NCI-H460 (cell line): Measurements from ENCODE around the gene TJP3. TPM values are rescaled to one million over a fixed set of nuclear protein-coding genes. Genes with fewer than 3 reads are reported as not detected.
"Not testable (repeated sequence)": the region's sequence is repeated elsewhere in the genome, so short reads cannot be mapped to it uniquely, and the experiment has no call there.

Source experiments
- DNase-seq: peaks from one replicate; pipeline ENCODE4 v3.0.0-alpha.2; 2016; ENCODE audit warnings: low read depth; ENCODE audit errors: extremely low read depth
- total RNA-seq: library from RNA; depleted of rRNA; stranded (reverse); fragments of >200 nt; shearing (Covaris generic); gene quantifications from 2 replicates; pipeline ENCODE4 v1.2.3, GENCODE V29; 2014

TJP3 gene
- total RNA-seq, 1 experiment from 2014 or later = 0.69 TPM

DNA sequence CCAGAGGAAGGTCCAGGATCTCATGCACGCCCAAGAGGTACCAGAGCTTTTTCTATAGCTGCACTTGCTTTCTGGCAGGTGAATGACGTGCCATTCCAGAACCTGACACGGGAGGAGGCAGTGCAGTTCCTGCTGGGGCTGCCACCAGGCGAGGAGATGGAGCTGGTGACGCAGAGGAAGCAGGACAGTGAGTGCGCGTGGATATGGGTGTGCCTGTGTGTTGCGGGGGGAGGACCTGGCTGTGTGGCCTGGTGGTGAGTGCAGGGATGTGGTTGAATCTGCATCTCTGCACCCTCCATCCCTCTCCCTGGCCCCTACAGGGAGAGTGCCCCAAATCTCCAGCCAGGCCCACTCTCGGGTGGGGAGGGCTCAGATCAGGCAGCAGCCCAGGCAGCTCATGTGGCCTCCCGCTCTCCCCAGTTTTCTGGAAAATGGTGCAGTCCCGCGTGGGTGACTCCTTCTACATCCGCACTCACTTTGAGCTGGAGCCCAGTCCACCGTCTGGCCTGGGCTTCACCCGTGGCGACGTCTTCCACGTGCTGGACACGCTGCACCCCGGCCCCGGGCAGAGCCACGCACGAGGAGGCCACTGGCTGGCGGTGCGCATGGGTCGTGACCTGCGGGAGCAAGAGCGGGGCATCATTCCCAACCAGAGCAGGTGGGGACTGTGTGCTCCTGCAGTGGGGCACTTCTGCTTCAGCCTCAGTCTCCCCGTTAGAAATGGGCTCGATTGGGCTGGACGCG, 30.5 kb downstream of the TJP3 start:
- no peak for DNase-seq

DNA sequence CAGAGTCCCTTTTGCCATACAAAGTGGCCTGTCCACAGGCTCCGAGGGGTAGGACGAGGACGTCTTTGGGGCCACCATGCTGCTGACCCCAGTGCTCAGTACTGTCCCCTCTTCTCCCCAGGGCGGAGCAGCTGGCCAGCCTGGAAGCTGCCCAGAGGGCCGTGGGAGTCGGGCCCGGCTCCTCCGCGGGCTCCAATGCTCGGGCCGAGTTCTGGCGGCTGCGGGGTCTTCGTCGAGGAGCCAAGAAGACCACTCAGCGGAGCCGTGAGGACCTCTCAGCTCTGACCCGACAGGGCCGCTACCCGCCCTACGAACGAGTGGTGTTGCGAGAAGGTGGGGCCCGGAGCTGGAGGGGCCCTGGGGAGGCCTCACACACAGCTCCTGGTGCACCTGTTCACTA, 32.2 kb downstream of the TJP3 start:
- no peak for DNase-seq

DNA sequence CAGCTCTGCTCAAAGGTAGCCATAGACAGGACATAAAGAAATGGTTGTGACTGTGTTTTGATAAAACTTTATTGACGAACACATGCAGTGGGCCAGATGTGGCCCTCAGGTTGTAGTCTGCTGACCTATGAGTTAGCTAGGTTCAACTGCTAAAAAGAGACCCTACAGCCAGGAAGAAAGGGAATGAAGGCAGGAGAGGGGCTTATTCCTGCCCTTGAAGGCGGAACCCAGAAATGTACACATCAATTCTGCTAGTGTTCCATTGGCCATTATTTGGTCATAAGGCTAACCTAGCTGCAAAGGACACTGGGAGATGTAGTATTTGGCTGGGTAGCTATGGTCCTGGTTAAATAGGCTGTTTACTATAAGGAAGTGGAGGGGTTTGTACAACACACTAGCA, 35.3 kb downstream of the TJP3 start:
- DNase-seq = no peak

DNA sequence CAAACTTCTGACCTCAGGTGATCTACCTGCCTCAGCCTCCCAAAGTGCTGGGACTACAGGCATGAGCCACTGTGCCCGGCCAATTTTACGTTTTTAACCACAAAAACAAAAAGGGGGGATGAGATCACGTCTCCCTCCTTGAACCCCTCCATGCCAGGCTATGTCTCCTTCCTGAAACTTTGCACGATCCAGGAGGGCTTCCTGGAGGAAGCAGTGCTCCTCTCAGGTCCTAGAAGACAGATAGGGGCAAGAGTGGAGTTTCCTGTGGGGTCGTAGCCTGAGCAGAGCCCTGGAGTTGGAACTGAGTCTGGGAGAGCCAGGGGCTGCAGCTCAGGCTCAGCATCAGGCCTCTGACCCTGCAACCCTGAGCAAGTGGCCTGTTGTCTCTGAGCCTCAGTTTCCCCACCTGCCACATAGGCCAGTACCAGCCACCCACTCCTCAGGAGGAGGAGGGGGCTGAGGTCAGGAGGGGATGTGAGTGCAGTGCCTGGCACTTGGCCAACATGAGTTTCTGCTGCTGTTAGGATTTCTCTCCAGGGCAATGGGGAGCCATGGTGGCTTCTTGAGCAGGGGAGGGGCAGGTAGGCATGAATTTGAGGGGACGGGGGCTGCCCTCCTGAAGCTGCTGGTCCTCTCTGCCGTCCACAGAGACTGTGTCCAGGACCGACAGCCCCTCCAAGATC, 37.3 kb downstream of the TJP3 start:
- DNase-seq = no peak

DNA sequence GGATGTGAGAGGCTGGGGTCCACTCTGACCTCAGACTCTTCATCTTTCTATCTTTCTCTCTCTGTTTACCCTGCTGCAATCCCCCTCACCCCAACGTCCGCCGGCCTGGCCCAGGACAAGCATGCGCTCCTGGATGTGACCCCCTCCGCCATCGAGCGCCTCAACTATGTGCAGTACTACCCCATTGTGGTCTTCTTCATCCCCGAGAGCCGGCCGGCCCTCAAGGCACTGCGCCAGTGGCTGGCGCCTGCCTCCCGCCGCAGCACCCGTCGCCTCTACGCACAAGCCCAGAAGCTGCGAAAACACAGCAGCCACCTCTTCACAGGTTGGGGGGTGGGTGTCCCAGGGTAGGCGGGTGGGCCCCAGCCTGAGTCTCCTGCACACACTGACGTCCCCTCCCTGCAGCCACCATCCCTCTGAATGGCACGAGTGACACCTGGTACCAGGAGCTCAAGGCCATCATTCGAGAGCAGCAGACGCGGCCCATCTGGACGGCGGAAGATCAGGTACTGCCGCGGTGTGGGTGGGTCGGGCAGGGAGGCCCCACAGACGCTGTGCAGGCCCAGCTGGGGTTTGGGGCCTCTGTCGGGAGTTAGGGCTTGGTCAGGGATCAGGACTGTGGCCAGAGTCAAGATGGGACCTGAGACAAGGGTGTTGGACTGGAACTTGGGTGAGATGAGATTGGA, 38.3 kb downstream of the TJP3 start:
- DNase-seq = no peak

DNA sequence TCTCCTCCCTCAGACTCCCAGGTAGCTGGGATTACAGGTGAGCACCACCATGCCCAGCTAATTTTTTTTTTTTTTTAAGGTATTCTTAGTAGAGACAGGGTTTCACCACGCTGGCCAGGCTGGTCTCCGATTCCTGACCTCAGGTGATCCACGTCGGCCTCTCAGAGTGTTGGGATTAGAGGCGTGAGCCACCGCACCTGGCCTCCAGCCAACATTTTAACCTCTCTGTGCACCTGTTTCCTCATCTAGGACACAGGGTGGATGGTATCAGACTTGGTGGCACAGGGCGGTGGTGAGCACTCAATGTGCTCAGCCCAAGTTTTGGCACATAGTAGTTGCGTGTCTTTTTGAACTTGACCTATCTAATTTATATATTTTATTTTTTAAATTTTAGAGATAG, 40.8 kb downstream of the TJP3 start:
- DNase-seq = no peak

DNA sequence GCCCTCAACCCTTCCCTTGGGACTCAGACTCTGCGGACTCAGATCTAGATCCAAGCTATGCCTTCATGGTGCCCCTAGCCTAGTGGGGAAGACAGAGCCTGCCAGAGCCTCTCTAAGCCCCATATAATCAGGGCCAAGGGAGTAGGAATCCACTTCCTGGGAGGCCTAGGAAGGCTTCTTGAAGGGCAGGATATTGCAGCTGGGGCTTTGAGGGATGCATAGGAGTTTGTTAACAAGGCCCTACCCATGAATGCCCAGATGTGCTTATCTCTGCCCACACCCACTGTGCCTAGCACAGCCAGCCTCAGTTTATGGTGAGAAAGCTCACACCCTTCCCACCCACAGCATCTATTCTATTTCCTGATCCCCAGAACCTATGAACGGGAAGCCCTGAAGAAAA, 42.0 kb downstream of the TJP3 start:
- DNase-seq = no peak

DNA sequence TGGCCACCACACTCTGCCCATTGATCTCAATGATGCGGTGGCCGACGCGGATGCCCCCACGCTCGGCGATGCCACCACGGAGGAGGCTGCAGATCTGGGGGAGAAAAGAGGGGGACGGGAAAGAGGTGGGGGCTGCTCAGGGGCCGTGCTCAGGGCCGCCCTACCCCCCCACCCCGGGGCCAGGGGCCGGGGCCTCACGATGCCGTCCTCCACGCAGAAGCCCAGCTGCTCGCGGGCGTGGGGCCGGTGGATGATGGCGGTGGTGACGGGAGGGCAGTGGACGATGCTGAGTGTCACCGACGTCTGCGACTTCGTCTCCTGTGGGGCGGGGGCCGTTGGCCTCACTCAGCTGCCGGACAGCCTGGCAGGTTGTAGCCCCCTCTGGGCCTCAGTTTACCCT, 43.1 kb downstream of the TJP3 start:
- no peak for DNase-seq

DNA sequence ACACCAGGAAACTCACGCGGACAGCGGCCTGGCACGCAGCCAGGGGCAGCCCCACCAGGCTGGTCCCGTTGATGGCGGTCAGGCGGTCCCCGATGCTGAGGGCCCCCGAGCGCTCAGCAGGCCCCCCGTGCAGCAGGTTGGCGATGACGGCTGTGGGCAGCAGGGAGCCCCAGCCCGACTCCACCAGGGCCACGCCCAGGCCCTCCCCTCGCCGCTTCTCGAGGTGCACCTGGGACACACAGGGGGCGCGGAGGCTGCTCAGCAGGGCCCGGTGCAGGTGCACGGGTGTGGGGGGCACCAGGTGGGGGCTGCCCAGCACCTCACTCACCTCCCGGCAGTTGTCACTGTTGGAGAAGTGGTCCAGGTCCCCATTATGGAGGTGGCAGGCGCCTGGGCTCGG, 44.3 kb downstream of the TJP3 start:
- no peak for DNase-seq

DNA sequence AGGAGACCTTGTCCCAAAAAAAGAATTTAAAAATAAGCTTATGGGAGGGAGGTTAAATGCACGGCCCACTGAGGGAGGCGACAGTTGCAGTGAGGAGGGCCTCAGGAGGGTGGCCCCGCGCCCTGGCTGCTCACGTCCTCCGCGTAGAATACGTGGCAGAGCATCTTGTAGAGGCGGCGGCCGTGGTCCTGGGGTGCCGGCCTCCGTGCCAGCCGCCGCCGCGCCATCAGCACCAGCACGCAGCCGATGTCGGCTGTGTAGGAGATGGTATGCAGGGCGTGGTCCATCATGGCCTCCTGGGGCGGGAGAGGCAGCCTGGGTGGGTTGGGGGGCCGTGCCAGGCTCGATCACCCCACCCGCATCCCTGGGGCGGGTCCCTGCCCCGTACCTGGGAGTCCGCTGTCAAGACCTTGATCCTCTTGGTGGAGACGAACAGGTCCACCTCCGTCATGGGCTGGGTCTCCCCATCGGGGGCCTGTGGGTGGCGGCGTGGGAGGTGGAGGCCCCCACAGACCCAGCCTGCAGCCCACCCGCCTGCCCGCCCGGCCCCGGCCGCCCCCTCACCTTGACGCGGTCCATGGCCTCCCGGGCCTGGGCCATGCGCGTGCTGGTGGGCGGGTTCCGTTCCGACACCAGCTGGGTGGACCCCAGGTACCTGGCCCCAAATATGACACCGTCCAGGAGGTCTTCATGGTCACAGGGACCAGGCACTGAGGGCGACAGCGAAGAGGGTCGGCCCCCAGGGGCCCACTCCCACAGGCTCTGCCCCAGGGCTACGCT, 45.6 kb downstream of the TJP3 start:
- DNase-seq = no peak

DNA sequence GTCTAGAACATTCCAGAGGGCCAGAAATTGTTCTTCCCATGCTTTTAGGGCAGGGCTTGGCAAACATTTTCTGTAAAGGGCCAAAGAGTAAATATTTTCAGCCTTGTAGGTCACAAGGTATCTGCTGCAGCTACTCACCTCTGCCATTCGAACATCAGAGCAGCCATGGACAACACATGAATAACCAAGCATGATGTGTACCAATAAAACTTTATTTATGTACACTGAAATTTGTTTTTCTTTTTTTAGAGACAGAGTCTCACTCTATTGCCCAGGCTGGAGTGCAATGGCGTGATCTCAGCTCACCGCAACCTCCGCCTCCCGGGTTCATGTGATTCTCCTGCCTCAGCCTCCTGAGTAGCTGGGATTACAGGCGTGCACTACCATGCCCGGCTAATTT, 49.5 kb downstream of the TJP3 start:
- DNase-seq = not testable (repeated sequence)

DNA sequence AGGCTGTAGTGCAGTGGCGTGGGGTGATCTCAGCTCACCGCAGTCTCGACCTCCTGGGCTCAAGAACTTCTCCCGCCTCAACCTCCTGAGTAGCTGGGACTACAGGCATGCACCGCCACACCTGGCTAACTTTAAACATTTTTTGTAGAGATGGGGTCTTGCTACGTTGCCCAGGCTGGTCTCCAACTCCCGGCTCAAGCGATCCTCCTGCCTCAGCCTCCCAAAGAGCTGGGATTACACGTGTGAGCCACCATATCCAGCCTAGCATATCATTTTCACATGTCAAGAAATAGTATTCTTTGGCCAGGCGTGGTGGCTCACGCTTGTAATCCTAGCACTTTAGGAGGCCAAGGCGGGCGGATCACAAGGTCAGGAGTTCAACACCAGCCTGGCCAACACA, 50.1 kb downstream of the TJP3 start:
- not testable (repeated sequence) for DNase-seq

DNA sequence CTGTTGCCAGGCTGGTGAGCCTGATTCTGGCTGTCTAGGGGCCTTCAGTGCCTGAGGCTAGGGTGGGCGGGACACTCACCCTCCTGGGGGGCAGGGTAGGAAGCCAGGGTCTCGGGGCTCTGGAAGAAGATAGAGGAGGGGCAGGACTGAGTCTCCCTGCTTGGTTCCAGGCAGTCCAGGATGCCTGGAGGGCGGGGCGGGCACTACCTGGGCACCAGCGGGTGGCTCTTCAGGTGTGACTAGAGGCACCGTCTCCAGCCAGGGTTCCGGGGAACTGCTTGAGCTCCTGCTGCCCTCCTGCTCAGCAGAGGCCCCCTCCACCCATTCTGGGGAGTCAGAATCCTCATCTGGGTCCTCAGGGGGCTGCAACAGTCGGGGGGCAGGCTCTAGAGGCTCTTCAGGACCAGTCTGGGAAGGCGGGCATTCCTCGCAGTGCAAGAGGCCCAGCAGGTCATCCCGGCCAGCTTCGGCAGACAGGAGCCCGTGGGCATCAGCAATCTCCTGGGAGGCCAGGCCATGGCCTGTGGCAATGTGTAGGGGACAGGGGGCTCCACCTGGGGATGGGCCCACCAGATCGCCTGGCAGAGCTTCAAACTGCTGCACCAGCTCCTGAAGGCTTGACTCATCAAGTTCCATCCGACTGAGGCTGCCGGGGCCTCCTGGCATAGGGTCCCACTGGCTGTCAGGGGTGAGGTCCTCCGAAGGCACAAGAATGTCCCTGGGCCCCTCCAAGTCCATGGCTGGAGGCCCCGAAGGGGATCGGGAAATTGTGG, 51.5 kb downstream of the TJP3 start:
- DNase-seq = no peak

DNA sequence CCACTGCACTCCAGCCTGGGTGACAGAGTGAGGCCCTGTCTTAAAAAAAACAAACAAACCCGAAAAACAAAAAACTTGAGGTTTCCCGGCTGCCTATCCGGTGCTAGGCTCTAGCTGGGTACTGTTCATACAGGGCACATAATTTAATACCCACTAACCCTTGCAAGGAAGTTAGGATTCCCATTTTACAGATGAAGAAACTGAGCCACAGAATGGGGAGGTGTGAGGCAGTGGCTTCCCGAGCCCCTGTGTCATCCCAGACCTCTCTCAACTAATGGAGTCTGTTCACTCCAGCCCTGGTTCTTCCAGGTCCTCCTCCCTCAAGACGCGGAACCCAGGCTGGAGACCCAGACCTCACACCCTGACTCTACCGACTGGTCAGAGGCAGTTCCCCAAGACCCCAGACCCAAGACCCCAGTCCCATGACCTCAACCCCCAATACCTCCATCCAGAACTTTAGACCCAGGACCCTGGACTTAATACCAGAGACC, 52.7 kb downstream of the TJP3 start:
- no peak for DNase-seq

DNA sequence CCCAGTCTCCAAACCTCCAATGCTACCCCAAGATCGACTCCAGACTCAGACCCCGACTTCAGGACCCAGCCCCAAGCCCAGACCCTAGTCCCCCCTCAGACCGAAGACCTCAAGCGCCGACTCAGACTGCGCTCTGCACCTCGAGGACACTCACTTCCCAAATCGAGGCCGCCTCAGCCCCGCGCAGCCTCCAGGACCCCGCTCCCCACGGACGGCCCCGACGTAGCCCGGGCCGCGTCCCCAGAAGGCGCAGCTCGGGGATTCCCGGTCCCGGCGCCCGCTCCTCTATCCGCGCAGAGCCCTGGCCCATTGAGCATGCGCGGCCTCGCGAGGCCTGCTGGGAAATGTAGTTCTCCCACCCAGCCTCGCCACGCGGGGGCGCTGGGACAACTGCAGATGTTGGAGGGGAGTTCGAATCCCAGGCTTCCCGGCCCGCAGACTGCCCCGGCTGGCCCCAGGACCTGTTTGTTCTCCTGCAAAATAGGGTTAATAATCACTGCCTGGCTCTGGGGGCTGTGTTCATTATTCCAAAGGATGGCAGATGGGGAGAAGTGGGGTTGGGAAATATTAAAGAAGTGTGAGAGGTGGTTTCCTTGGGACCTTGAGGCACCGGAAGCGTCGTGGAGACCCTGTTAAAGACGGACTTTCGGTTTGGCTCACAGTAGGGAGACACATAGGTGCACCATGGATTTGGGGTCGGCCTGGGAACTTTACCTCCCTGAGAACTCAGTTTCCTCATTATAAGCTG, 53.4 kb downstream of the TJP3 start, which contains the start of gene APBA3:
Gene APBA3, minus strand, starts transcription at position 311 of the 748 bp plus-strand sequence. CDS start 1,428 bp downstream, outside the sequence.
- peak; percentile 86 for DNase-seq

DNA sequence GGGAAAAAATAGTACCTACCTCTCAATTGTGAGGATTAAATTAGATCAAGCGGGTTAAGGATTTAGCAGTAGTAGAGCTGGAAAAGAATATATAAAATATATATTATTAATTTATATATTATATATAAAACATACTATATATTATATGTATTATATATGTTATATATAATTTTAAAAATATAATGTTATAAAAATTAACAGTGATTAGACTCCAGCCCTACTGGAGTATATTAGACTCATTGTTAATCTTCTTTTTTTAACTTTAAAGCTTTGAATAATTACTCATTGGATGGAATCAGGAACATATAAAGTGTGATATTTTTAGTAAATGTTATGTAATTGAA, 53.9 kb downstream of the TJP3 start:
- DNase-seq = no peak

DNA sequence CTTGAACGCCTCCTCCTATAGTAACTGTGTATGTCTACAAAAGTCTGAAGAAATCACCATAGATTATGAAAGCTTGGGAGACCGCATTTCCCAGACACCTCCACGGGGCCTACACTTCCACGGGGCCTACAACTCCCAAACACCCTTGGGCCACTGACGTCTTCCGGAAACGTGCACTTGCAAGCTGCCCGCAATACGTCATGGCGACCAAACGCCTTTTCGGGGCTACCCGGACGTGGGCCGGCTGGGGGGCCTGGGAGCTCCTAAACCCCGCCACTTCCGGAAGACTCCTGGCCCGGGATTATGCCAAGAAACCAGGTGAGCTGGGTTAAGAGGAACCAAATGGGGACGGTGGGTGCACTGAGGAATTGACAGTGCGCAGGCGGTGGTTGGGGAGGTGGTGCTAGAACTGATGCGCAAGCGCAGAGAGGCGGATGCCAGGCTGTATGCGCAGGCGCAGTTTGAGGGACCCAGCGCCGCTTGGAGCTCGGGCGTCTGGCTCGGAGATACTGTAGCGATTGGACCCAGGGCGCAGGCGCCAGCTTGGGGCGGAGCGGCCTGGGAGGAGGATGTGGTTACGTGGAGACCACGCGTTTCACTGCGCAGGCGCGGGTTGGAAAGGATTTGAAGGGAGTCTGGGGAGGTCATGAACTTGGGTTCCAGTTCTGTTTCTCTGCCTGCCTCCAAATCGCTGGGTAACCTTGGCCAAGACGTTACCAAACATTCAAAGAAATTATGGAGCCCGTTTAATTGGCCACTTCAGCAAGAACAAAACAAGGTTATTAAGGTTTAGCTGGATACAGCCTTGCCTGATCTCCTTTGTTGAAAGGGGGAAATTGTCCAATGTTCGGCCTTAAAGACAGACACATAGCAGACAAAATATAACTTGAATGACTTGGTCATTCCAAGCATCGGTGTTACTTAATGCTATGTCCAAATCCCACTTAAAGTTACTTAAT, 54.6 kb downstream of the TJP3 start, which contains the start of gene MRPL54:
Gene MRPL54, plus strand, starts transcription at position 182 of the 959 bp plus-strand sequence. Its CDS starts 19 bp downstream, at position 201.
- peak; percentile 98 for DNase-seq

DNA sequence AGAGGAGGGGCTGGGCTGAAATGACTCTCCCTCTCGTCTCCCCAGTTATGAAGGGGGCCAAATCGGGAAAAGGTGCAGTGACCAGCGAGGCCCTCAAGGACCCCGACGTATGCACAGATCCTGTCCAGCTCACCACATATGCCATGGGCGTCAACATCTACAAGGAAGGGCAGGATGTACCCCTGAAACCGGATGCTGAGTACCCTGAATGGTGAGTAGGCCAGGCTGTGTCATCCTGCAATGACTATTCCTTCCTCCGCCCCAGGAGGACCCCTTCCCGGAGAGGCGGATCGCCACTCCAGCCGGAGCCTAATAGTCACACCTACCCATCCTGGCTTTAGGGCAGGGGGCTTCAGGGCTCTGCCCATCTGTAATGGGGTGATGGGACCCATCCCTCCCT, 56.9 kb downstream of the TJP3 start:
- no peak for DNase-seq
